Measurements from ENCODE around the gene PAXX. TPM values are rescaled to one million over a fixed set of nuclear protein-coding genes. Genes with fewer than 3 reads are reported as not detected.
A peak's percentile ranks its signal among the peaks of the same experiment; 100 is the strongest.

The PAXX gene
- total RNA-seq, 1 donor from 2014 or later, result 15.3 TPM

- DNase-seq (ENCODE audit: low read depth), result no peak
- no peaks in the 10 kb centered on the region for H3K36me3 ChIP-seq (ENCODE audit: insufficient read depth, low read length)
- no peaks in the 10 kb centered on the region for H3K9me3 ChIP-seq (ENCODE audit: insufficient read depth, low read depth, low read length)
- H2AFZ ChIP-seq (ENCODE audit: low read depth, low read length), result peak overlapping the region; percentile 60
- H3K4me1 ChIP-seq (ENCODE audit: insufficient read depth, low read length), result peaks cover 9% of the 10 kb centered on the region
- peak overlapping the region; percentile 80 for H3K4me3 ChIP-seq (ENCODE audit: insufficient read depth, low read depth, low read length)
- H3K4me2 ChIP-seq (ENCODE audit: low read length), result peak overlapping the region; percentile 94
- peaks cover 3% of the 10 kb centered on the region for H3K36me3 Mint-ChIP-seq (ENCODE audit: low read depth, unreplicated experiment)
- peaks cover 47% of the 10 kb centered on the region for H3K79me2 ChIP-seq (ENCODE audit: insufficient read depth, low read length)
- H4K20me1 ChIP-seq (ENCODE audit: insufficient read depth, low read length), result peaks cover 36% of the 10 kb centered on the region
- no peaks in the 10 kb centered on the region for H3K27me3 Mint-ChIP-seq (ENCODE audit: low read depth, unreplicated experiment)
- H3K27ac Mint-ChIP-seq (ENCODE audit: unreplicated experiment), result no peak overlapping the region
- no peaks in the 10 kb centered on the region for H3K9me3 Mint-ChIP-seq (ENCODE audit: unreplicated experiment)
- H3K9ac ChIP-seq (ENCODE audit: low read length), result peak overlapping the region; percentile 87
- no peak for TF ChIP-seq EZH2 (IDR thresholded peaks at IDR 0.05; ENCODE audit: insufficient read depth, low read length)
- no peak for TF ChIP-seq CTCF (IDR thresholded peaks at IDR 0.05; ENCODE audit: insufficient read depth, low read depth, low read length)
- H3K27ac ChIP-seq (ENCODE audit: low read depth, low read length), result peak overlapping the region; percentile 68
- peak overlapping the region; percentile 81 for H3K4me3 Mint-ChIP-seq (ENCODE audit: unreplicated experiment)
- no peaks in the 10 kb centered on the region for H3K27me3 ChIP-seq (ENCODE audit: insufficient read depth, low read length)
- no peaks in the 10 kb centered on the region for H3K4me1 Mint-ChIP-seq (ENCODE audit: low read depth, unreplicated experiment)
- no peak for FAIRE-seq
Observed at GRCh38 chr9:136943291-136944211, 48.7 kb upstream of the PAXX start.

GRCh38 chr9:136944212-136944518 lies 48.1 kb upstream of the PAXX start:
- Histone ChIP-seq H3K27ac (ENCODE audit: low read depth, low read length) (peak overlapping the region; percentile 68), H3K4me2 (ENCODE audit: low read length) (peak overlapping the region; percentile 94), H3K27me3 (ENCODE audit: insufficient read depth, low read length) (no peaks in the 10 kb centered on the region), H3K9ac (ENCODE audit: low read length) (peak overlapping the region; percentile 87), H3K4me3 (ENCODE audit: insufficient read depth, low read depth, low read length) (peak overlapping the region; percentile 80), H2AFZ (ENCODE audit: low read depth, low read length) (peak overlapping the region; percentile 60), H3K79me2 (ENCODE audit: insufficient read depth, low read length) (peaks cover 47% of the 10 kb centered on the region), H3K4me1 (ENCODE audit: insufficient read depth, low read length) (peaks cover 9% of the 10 kb centered on the region), H3K36me3 (ENCODE audit: insufficient read depth, low read length) (no peaks in the 10 kb centered on the region), H3K9me3 (ENCODE audit: insufficient read depth, low read depth, low read length) (no peaks in the 10 kb centered on the region), H4K20me1 (ENCODE audit: insufficient read depth, low read length) (peaks cover 36% of the 10 kb centered on the region)
- Mint-ChIP-seq H3K4me1 (ENCODE audit: low read depth, unreplicated experiment) (no peaks in the 10 kb centered on the region), H3K27me3 (ENCODE audit: low read depth, unreplicated experiment) (no peaks in the 10 kb centered on the region), H3K9me3 (ENCODE audit: unreplicated experiment) (no peaks in the 10 kb centered on the region), H3K27ac (ENCODE audit: unreplicated experiment) (no peak overlapping the region), H3K36me3 (ENCODE audit: low read depth, unreplicated experiment) (no peaks in the 10 kb centered on the region), H3K4me3 (ENCODE audit: unreplicated experiment) (no peak overlapping the region)
- peak; percentile 17 for DNase-seq (ENCODE audit: low read depth)
- no peak for FAIRE-seq
- TF ChIP-seq CTCF (IDR thresholded peaks at IDR 0.05; ENCODE audit: insufficient read depth, low read depth, low read length), result no peak
- no peak for TF ChIP-seq EZH2 (IDR thresholded peaks at IDR 0.05; ENCODE audit: insufficient read depth, low read length)

All from astrocyte (in vitro differentiated cells and primary cell).